ENCODE measurements around the gene NOS1AP.

Gene NOS1AP

GRCh38 chr1:162069334-162070093 is at the start of gene NOS1AP:
TSS of gene NOS1AP (plus strand) at chr1:162069691. CDS start at chr1:162070178, 487 bp downstream.
- no peak for TF ChIP-seq GATA3 (IDR thresholded peaks at IDR 0.05; ENCODE audit: low read depth, low read length)
- TF ChIP-seq GATA2 (IDR thresholded peaks at IDR 0.05; ENCODE audit: low read depth, low read length), result no peak

- TF ChIP-seq GATA2 (IDR thresholded peaks at IDR 0.05; ENCODE audit: low read depth, low read length) (no peak), GATA3 (IDR thresholded peaks at IDR 0.05; ENCODE audit: low read depth, low read length) (no peak)
Observed at GRCh38 chr1:162020150-162020549, 49.3 kb upstream of the NOS1AP start.

- TF ChIP-seq GATA3 (IDR thresholded peaks at IDR 0.05; ENCODE audit: low read depth, low read length) (no peak), GATA2 (IDR thresholded peaks at IDR 0.05; ENCODE audit: low read depth, low read length) (no peak)
Observed at GRCh38 chr1:162021124-162021523, 48.4 kb upstream of the NOS1AP start.

GRCh38 chr1:162022626-162023025 is 46.9 kb upstream of the NOS1AP start:
- TF ChIP-seq GATA3 (IDR thresholded peaks at IDR 0.05; ENCODE audit: low read depth, low read length) (no peak), GATA2 (IDR thresholded peaks at IDR 0.05; ENCODE audit: low read depth, low read length) (no peak)

GRCh38 chr1:162023181-162023546 is 46.3 kb upstream of the NOS1AP start:
- TF ChIP-seq GATA2 (IDR thresholded peaks at IDR 0.05; ENCODE audit: low read depth, low read length) (no peak), GATA3 (IDR thresholded peaks at IDR 0.05; ENCODE audit: low read depth, low read length) (no peak)

GRCh38 chr1:162023547-162024501 is 45.7 kb upstream of the NOS1AP start, which contains the start of gene OLFML2B:
TSS of gene OLFML2B (minus strand) at chr1:162023869. CDS start at chr1:162023430, 439 bp downstream.
- TF ChIP-seq GATA3 (IDR thresholded peaks at IDR 0.05; ENCODE audit: low read depth, low read length) (no peak), GATA2 (IDR thresholded peaks at IDR 0.05; ENCODE audit: low read depth, low read length) (no peak)

GRCh38 chr1:162025541-162025940 is 44.0 kb upstream of the NOS1AP start:
- no peak for TF ChIP-seq GATA3 (IDR thresholded peaks at IDR 0.05; ENCODE audit: low read depth, low read length)
- TF ChIP-seq GATA2 (IDR thresholded peaks at IDR 0.05; ENCODE audit: low read depth, low read length), result no peak

- TF ChIP-seq GATA2 (IDR thresholded peaks at IDR 0.05; ENCODE audit: low read depth, low read length), result no peak
- TF ChIP-seq GATA3 (IDR thresholded peaks at IDR 0.05; ENCODE audit: low read depth, low read length), result no peak
Observed at GRCh38 chr1:162026881-162027280, 42.6 kb upstream of the NOS1AP start.

- TF ChIP-seq GATA2 (IDR thresholded peaks at IDR 0.05; ENCODE audit: low read depth, low read length), result no peak
- no peak for TF ChIP-seq GATA3 (IDR thresholded peaks at IDR 0.05; ENCODE audit: low read depth, low read length)
Observed at GRCh38 chr1:162028726-162029125, 40.8 kb upstream of the NOS1AP start.

GRCh38 chr1:162029157-162029556 is 40.3 kb upstream of the NOS1AP start:
- TF ChIP-seq GATA2 (IDR thresholded peaks at IDR 0.05; ENCODE audit: low read depth, low read length), result 0 out of 2 replicates have a peak, but pooled peaks have one; percentile 11
- no peak for TF ChIP-seq GATA3 (IDR thresholded peaks at IDR 0.05; ENCODE audit: low read depth, low read length)

- no peak for TF ChIP-seq GATA2 (IDR thresholded peaks at IDR 0.05; ENCODE audit: low read depth, low read length)
- no peak for TF ChIP-seq GATA3 (IDR thresholded peaks at IDR 0.05; ENCODE audit: low read depth, low read length)
Observed at GRCh38 chr1:162030759-162031280, 38.7 kb upstream of the NOS1AP start.

GRCh38 chr1:162033428-162033827 is 36.1 kb upstream of the NOS1AP start:
- TF ChIP-seq GATA3 (IDR thresholded peaks at IDR 0.05; ENCODE audit: low read depth, low read length) (no peak), GATA2 (IDR thresholded peaks at IDR 0.05; ENCODE audit: low read depth, low read length) (no peak)

- no peak for TF ChIP-seq GATA3 (IDR thresholded peaks at IDR 0.05; ENCODE audit: low read depth, low read length)
- TF ChIP-seq GATA2 (IDR thresholded peaks at IDR 0.05; ENCODE audit: low read depth, low read length), result no peak
Observed at GRCh38 chr1:162035241-162035640, 34.2 kb upstream of the NOS1AP start.

GRCh38 chr1:162036163-162036562 is 33.3 kb upstream of the NOS1AP start:
- TF ChIP-seq GATA2 (IDR thresholded peaks at IDR 0.05; ENCODE audit: low read depth, low read length), result no peak
- no peak for TF ChIP-seq GATA3 (IDR thresholded peaks at IDR 0.05; ENCODE audit: low read depth, low read length)
